ENCODE data around the gene UFC1. TPM values are rescaled to one million over a fixed set of nuclear protein-coding genes. Genes with fewer than 3 reads are reported as not detected.

Gene UFC1
- total RNA-seq, 4 donors from 2014 or later = 30.1 to 96.4 (median 51.5) TPM

Small RNAs within 50 kb of the gene (small RNA-seq; reads per million reads assigned to genes)
- gene RF01225 = 0 reads per million in 4 donors

Other genes starting within 250 kb of the UFC1 start
- not detected for gene ITLN2, start 199.2 kb upstream of the UFC1 start, total RNA-seq
- gene F11R, start 132.8 kb upstream of the UFC1 start, total RNA-seq = 100 to 1,000 TPM in 2 of 4 donors, 10 to 100 TPM in 2; 91.7 to 126 (median 105) TPM
- 100 to 1,000 TPM; 104 to 224 (median 191) TPM for gene TSTD1, start 115.0 kb upstream of the UFC1 start, total RNA-seq
- 10 to 100 TPM; 34.4 to 78.2 (median 64.9) TPM for gene USF1, start 108.0 kb upstream of the UFC1 start, total RNA-seq
- gene ARHGAP30, start 84.1 kb upstream of the UFC1 start, total RNA-seq = 10 to 100 TPM in 1 of 4 donors, 1 to 10 TPM in 2, under 1 TPM in 1; 0.60 to 11.0 (median 4.4) TPM
- 1 to 10 TPM in 1 of 4 donors, under 1 TPM in 2, not detected in 1; 0.37 to 4.0 (median 0.82) TPM for gene NECTIN4, start 64.4 kb upstream of the UFC1 start, total RNA-seq
- 10 to 100 TPM in 1 of 4 donors, 1 to 10 TPM in 1, under 1 TPM in 1, not detected in 1; 0.80 to 16.9 (median 8.7) TPM for gene KLHDC9, start 55.6 kb upstream of the UFC1 start, total RNA-seq
- 10 to 100 TPM; 28.9 to 70.5 (median 45.9) TPM for gene PFDN2, start 35.9 kb upstream of the UFC1 start, total RNA-seq
- gene NIT1, start 35.9 kb upstream of the UFC1 start, total RNA-seq = 10 to 100 TPM; 45.6 to 83.0 (median 75.4) TPM
- gene DEDD, start 21.3 kb upstream of the UFC1 start, total RNA-seq = 10 to 100 TPM; 30.3 to 73.7 (median 38.6) TPM
- 10 to 100 TPM; 19.5 to 75.9 (median 35.3) TPM for gene USP21, start 5.5 kb downstream of the UFC1 start, total RNA-seq
- 10 to 100 TPM in 2 of 4 donors, 1 to 10 TPM in 2; 2.8 to 19.2 (median 11.8) TPM for gene PPOX, start 12.4 kb downstream of the UFC1 start, total RNA-seq
- 10 to 100 TPM in 3 of 4 donors, 1 to 10 TPM in 1; 3.0 to 71.4 (median 26.6) TPM for gene B4GALT3, start 23.5 kb downstream of the UFC1 start, total RNA-seq
- 10 to 100 TPM in 2 of 4 donors, 1 to 10 TPM in 2; 1.2 to 34.8 (median 7.2) TPM for gene ADAMTS4, start 45.1 kb downstream of the UFC1 start, total RNA-seq
- 100 to 1,000 TPM in 3 of 4 donors, 10 to 100 TPM in 1; 82.6 to 209 (median 144) TPM for gene NDUFS2, start 48.4 kb downstream of the UFC1 start, total RNA-seq
- gene FCER1G, start 61.3 kb downstream of the UFC1 start, total RNA-seq = 100 to 1,000 TPM in 1 of 4 donors, 10 to 100 TPM in 3; 20.9 to 194 (median 49.2) TPM
- not detected for gene APOA2, start 69.7 kb downstream of the UFC1 start, total RNA-seq
- gene TOMM40L, start 72.1 kb downstream of the UFC1 start, total RNA-seq = 10 to 100 TPM in 2 of 4 donors, 1 to 10 TPM in 2; 5.8 to 21.4 (median 12.6) TPM
- gene NR1I3, start 84.2 kb downstream of the UFC1 start, total RNA-seq = not detected
- 1 to 10 TPM in 2 of 4 donors, not detected in 2; 1.8 to 2.1 TPM for gene PCP4L1, start 104.8 kb downstream of the UFC1 start, total RNA-seq
- gene MPZ, start 156.0 kb downstream of the UFC1 start, total RNA-seq = 1 to 10 TPM; 1.4 to 3.0 (median 1.6) TPM
- gene SDHC, start 160.4 kb downstream of the UFC1 start, total RNA-seq = 100 to 1,000 TPM in 1 of 4 donors, 10 to 100 TPM in 3; 32.1 to 223 (median 52.5) TPM
- not detected for gene CFAP126, start 213.9 kb downstream of the UFC1 start, total RNA-seq